Brain microvascular endothelial cell (primary cell): ENCODE data around the gene PRMT3.

ENCODE experiments used
- DNase-seq: peaks from one replicate; pipeline ENCODE4 v3.0.0-alpha.2; 2020
- H3K27ac ChIP-seq: fragments of 250-450 bp; sonication (Bioruptor Pico); 2 replicates; pipeline ENCODE4 v1.5.1; 2020; ENCODE audit warnings: mild to moderate bottlenecking, moderate library complexity
- H3K27me3 ChIP-seq: fragments of 250-450 bp; sonication (Bioruptor Pico); replicated peaks from 2 replicates; pipeline ENCODE4 v1.5.1; 2020; ENCODE audit warnings: mild to moderate bottlenecking
- H3K36me3 ChIP-seq: fragments of 250-450 bp; sonication (Bioruptor Pico); replicated peaks from 2 replicates; pipeline ENCODE4 v1.5.1; 2020; ENCODE audit warnings: mild to moderate bottlenecking
- H3K4me3 ChIP-seq: 2 replicates; pipeline ENCODE4 v1.5.1; 2011; ENCODE audit warnings: low read depth, mild to moderate bottlenecking, control low read depth, low read length, moderate library complexity
- CTCF ChIP-seq: IDR thresholded peaks from 2 replicates; pipeline ENCODE4 v1.5.1; 2011; ENCODE audit warnings: low read depth, mild to moderate bottlenecking, moderate library complexity, low read length, control low read depth, inconsistent platforms; ENCODE audit errors: missing control alignments
- in situ Hi-C: cut with HindIII; loops from 2 replicates; pipeline ENCODE4 v1.10.0; 2017; ENCODE audit warnings: low sequenced_read_pairs, low pct_ligation_motif_present

PRMT3 gene

GRCh38 chr11:20355221-20356219 is 32.0 kb upstream of the PRMT3 start:
- peak; percentile 81 for TF ChIP-seq CTCF
- no peaks in the 10 kb centered on the region for H3K36me3 ChIP-seq
- no peak overlapping the region for H3K27ac ChIP-seq
- no peak overlapping the region for H3K4me3 ChIP-seq
- H3K27me3 ChIP-seq, result no peaks in the 10 kb centered on the region
- peak; percentile 60 for DNase-seq
- in situ Hi-C loops, result loop anchor here (25.0 kb wide), 2 partner anchors 418 to 618 kb away; no protein-coding TSS in a partner anchor

DNA sequence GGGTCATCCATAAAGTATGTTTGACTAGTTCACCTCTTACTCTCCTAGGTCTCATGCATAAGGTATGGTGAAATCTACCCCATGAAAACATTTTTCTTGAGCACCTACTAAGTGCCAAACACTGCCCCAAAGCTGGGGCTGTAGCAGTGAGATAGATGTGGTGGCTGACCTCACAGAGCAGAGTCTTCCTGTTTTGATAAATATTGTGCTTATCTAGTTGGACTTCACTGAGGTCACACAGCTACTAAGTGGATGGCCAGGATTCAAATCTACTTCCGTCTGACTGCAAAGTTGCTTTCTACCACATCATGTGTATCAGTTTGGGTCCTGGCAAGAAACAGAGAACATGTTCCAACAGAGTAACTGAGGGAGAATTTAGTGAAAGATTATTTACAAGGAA is 30.4 kb upstream of the PRMT3 start:
- no peaks in the 10 kb centered on the region for H3K36me3 ChIP-seq
- DNase-seq, result no peak
- in situ Hi-C loops, result loop anchor here (25.0 kb wide), 2 partner anchors 420 to 620 kb away; no protein-coding TSS in a partner anchor
- H3K27me3 ChIP-seq, result no peaks in the 10 kb centered on the region
- H3K27ac ChIP-seq, result no peak overlapping the region
- no peak overlapping the region for H3K4me3 ChIP-seq
- no peak for TF ChIP-seq CTCF

DNA sequence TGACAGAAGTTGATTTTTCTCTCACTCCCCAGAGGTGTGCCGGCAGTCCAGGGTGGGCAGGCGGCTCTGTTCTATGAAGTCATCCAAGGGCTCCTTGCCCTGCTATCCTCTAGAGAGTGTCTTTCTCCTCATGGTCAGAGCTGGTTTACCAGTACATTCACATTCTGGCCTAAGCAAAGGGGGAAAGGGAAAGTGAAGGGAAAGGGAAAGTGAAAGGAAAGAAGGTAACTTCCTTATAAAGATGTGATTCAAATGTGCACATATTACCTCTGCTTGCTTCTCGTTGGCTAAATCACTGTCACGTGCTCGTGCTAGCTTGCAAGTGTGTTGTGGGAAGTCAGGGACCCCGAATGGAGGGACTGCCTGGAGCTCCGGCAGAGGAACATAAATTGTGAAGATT is 26.9 kb upstream of the PRMT3 start:
- no peaks in the 10 kb centered on the region for H3K27me3 ChIP-seq
- peak; percentile 10 for DNase-seq
- no peaks in the 10 kb centered on the region for H3K36me3 ChIP-seq
- no peak for TF ChIP-seq CTCF
- in situ Hi-C loops, result loop anchor here (25.0 kb wide), 2 partner anchors 423 to 623 kb away; no protein-coding TSS in a partner anchor
- H3K4me3 ChIP-seq, result no peak overlapping the region
- no peak overlapping the region for H3K27ac ChIP-seq

- no peak for DNase-seq
- H3K36me3 ChIP-seq, result no peaks in the 10 kb centered on the region
- no peak overlapping the region for H3K27ac ChIP-seq
- no peak overlapping the region for H3K4me3 ChIP-seq
- TF ChIP-seq CTCF, result no peak
- no peaks in the 10 kb centered on the region for H3K27me3 ChIP-seq
- in situ Hi-C loops, result loop anchor here (25.0 kb wide), 2 partner anchors 425 to 625 kb away; no protein-coding TSS in a partner anchor
These were observed 25.0 kb upstream of the PRMT3 start for GRCh38 chr11:20362481-20362880.

DNA sequence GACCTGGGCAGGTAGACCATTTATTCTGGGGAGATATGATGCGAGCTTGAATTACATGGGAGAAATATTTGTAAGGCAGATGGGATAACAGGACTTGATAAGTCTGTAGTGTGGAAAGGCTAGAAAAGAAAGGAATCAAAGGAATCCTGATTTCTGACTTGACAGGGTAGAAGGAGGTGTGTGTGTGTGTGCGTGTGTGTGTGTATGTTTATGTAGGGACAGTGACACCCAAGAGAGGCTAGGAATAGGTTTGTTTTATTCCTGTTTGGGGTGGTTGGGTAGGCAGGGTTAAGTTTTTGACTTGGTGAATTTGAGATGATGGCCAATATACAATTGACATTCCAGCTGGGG is 24.4 kb upstream of the PRMT3 start:
- no peaks in the 10 kb centered on the region for H3K36me3 ChIP-seq
- no peak overlapping the region for H3K27ac ChIP-seq
- peak overlapping the region; percentile 64 for H3K4me3 ChIP-seq
- H3K27me3 ChIP-seq, result no peaks in the 10 kb centered on the region
- DNase-seq, result no peak
- in situ Hi-C loops, result loop anchor here (25.0 kb wide), 2 partner anchors 426 to 626 kb away; no protein-coding TSS in a partner anchor
- TF ChIP-seq CTCF, result no peak
